Hypothalamus (tissue), 51 donors: ENCODE results near the gene ZNF160.
"Not testable (repeated sequence)": the region's sequence is repeated elsewhere in the genome, so short reads cannot be mapped to it uniquely, and the experiment has no call there.

ENCODE experiments used
- DNase-seq, 51 donors: peaks; one replicate each; lab custom pipeline; 2025; lab: John Stamatoyannopoulos, UW

The ZNF160 gene

DNA sequence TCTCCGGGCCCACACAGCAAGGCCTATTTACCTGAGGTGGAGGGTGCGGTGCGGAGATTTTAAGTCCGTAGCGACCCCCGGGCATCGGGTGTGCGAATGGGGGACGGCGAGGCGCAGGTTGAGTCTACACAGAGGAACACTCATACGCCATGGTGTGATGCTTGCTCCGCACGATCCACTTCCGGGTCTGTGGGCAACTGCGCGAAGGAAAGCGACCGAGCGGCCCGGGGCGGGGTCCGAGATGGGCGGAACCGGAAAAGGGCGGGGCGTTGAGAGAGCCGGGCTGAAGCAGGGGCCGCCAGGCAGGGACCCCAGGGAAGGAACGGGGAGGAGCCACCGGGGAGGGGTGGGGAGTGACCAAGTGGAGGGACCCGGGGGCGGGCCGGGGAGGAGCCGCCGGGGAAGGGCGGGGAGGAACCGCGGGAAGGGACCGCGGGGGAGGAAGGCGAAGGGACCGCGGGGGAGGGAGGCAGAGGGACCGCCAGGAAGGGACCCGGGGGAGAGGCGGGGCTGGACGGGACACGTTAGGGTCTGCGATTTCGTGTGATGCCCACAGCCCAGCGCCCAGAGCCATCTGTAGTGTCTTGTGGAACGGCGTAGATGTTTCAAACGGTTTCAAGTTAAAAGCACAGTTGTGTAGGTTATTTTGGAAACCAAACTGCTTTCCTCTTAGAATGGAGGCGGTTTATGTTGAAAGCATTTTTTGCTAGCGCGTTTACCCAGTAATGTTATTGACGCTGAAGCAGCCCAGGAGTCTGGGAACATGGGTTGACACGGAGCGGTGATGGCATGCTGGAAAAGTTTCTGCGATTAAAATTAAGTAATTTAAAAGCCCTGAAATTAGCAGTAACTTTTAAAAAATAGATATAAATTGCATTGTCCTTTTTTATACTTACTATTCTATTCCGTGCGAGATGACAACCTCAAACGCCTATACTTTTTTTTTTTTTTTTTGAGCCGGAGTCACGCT lies at the start of gene ZNF160:
ZNF160 (minus strand) TSS at position 189 of the 970 bp plus-strand sequence. CDS start 17,146 bp downstream, outside the sequence.
- DNase-seq: peak; percentile 55 to 99 (median 97)

DNA sequence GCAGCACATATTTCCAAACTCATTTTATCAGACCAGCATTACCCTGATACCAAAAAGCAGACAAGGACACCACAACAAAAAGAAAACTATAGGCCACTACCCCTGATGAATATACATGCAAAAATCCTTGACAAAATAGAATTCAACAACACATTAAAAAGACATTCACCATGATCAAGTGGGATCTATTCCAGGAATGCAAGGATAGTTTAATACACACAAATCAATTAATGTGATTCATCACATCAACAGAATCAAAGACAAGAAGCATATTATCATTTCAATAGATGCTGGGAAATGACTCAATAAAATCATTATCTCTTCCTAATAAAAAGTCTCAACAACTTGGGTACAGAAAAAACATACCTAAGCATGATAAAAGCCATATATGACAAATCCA lies 44.4 kb upstream of the ZNF160 start:
- DNase-seq: no peak

DNA sequence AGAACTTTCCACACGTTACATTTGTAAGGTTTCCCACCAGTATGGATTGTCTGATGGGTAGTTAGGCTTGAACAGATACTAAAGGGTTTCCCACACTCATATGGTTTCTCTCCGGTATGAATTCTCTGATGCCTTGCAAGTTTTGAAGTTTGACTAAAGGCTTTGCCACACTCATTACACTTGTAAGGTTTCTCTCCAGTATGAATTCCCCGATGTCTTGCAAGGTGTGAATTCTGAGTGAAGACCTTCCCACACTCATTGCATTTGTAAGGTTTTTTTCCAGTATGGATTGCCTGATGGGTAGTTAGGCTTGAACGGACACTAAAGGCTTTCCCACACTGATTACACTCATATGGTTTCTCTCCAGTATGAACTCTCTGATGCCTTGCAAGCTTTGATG lies 37.1 kb upstream of the ZNF160 start:
- no peak for DNase-seq

DNA sequence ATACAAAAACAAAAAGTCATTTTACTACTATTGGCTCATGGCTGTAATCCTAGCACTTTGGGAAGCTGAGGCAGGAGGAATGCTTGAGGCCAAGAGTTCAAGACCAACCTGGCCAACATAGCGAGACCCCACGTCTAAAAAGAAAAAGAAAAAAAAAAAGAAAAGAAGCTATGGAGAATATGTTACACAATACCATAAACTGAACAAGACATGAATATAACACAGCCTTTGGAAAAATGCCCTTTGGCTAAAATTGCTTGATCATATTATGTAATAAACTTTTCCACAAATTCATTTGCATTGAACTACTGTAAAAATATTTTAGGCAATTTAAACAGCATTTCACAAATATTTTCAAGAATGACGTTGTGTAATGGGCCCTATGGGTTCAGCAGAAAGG lies 33.2 kb upstream of the ZNF160 start:
- DNase-seq: no peak

DNA sequence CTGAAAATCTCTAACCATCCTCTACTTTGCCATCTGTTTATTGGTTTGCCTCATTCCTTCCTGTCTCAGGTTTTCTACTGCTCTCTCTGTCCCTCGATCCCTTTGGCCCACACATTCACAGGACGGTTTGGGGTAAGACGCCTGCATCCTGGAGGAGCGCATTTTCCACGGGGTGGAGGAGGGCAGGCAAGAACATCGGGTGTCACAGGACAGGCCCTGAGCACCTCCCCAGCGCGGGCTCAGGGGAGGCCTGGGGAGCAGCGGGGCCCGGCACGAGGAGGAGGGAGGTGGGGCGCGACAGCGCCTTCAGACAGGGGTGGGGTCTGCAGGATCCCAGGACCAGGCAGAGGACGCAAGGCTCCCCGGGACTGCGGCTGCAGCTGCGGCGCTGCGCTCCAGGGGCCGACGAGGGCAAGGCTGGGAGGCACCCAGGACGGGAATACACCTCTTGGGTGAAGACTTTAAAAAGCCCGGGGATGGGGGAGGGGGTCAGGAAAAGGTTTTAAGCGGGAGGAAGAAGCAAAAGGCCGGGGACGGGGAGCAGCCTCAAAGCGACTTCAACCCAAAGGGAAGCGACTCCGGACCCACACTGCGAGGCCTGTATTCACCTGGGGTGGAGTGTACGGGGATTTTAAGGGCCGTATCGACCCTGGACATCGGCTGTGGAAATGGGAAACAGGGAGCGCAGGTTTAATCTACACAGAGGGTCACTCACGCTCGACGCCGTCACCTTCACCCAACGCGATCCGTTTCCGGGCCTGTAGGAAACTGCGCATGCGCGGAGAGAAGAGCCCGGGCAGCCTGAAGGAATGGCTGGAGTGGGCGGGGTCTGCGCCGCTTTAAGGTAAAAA lies 29.1 kb upstream of the ZNF160 start, which contains the start of gene ZNF415:
ZNF415 (minus strand) TSS at position 770 of the 851 bp plus-strand sequence. CDS start 10,234 bp downstream, outside the sequence.
- peak in 49 of 51 donors; percentile 26 to 87 (median 66) for DNase-seq

DNA sequence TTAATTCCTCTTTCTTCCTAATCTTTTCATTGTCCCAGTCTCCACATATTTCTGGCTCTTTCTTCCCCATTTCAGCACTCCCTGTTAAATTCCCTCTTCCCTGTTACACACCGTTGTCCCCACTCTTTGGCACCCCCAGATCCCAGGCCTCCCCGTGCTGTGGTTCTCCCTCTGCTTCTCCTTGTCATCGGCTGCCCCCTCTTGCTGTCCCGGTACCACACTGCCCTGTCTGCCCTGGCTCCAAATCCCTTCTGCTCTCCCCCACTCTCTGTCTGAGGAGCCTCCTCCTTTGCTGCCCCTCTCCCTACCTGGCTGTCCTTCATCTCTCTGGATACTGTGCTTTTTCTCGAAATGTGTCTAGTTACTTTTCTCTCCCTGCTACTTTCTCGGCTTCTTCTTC lies 28.5 kb upstream of the ZNF160 start:
- peak in 20 of 51 donors; percentile 2 to 58 (median 16) for DNase-seq

DNA sequence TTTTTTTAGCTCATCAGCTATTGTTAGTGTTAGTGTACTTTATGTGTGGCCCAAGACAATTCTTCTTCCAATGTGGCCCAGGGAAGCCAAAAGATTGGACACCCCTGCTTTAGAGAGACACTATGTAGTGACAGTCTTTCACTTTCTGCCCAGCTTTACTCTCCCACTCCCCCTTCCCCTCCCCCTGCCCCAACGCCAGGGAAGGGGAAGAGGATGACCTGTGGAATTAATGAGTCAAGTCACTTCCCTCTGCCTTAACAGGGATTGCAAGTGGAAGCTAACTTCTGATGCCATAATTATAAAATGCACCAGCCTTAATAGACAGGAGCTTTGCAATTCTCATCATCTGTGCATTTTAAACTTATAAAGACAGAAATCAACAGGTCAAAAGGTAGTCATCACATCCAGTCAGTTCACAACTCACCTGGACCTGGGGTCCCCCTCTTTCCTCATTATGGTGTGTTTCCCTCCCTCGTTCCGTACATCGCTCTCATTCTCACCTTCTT lies 27.9 kb upstream of the ZNF160 start:
- DNase-seq: no peak

DNA sequence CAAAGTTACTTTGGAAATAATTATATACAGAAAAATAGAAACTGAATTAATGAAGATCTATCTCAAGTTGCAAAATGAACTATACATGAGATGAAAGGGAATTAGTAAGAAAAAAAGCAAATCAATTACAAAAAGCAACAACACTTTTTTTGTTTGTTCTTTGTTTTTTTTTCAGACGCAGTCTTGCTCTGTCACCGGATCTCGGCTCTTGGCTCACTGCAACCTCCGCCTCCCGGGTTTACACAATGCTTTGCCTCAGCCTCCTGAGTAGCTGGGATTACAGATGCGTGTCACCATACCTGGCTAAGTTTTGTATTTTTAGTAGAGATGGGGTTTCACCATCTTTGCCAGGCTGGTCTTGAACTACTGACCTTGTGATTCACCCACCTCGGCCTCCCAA lies 27.3 kb upstream of the ZNF160 start:
- peak in 9 of 51 donors; percentile 4 to 40 (median 12) for DNase-seq

DNA sequence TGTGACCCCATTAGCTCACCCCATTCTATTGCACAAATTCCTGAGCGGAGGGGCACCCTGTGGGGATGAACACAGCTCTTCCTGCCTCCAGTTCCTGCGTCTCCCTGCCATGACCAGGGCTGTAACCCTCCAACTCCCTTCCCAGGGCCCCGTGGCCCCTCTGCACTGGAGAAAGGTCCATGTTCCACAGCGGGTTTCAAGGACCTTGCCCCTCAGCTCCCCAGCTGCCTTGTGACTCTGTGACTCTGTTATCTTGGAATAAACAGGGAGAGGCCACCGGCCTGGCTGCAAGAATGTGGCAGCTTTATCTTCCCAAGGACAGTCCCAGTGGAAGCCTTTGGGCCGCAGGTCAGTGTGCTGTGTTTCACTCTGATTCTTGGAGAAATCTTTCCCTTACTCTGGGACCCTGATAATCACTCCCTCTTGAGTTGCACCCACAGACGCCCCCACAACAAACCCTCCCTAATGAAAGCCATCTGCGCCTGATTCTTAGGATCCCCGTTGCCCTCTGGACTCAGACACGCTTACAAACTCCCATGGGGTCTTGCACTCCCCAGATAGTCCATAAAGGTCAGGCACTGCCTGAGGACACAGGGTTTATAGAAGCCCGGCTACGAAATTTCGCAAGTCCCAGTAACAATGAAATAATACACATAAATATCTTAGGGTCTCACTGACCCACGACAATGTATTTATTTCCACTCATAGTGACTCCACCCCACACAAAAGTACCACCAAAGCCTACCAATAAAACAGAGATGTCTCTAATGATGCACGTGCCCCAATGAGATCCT lies 23.7 kb upstream of the ZNF160 start:
- DNase-seq: not testable (repeated sequence)

DNA sequence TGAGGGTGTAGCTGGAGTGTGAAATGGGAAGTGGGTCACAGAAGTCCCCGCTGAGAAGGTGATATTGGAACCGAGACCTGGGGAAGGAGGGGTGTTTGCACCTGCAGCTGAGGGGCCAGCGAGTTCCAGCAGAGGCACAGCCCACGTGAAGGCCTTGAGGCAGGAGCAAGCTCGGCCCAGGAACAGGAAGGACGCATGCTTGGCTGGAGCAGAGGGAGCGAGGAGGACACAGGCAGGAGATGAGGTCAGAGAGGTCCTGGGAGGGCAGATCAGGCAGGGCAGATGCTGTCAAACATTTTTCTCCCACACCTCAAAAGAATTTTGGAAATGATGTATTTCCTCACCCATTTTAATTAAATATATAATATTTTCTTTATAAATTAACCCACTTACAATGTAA lies 20.2 kb upstream of the ZNF160 start:
- DNase-seq: no peak

DNA sequence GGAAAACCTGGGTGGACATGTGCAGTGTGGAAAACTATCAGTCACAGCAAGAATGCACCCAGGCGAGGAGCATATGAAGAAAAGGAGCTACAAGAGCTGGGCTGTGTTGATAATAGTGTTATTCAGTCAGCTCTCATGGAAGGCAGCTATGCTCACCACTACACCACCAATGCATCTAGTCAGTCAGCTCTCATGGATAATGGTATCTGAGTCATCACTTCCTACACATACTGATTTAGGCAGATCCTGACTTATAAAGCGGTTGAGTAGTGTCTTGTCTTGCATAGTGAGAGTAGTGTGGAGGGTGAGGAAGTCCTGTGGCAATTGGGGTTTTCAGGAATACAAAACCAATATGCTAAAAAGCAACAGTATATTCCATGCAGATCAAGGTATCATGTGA lies 9.1 kb upstream of the ZNF160 start:
- peak in 1 of 51 donors; percentile 17 for DNase-seq

DNA sequence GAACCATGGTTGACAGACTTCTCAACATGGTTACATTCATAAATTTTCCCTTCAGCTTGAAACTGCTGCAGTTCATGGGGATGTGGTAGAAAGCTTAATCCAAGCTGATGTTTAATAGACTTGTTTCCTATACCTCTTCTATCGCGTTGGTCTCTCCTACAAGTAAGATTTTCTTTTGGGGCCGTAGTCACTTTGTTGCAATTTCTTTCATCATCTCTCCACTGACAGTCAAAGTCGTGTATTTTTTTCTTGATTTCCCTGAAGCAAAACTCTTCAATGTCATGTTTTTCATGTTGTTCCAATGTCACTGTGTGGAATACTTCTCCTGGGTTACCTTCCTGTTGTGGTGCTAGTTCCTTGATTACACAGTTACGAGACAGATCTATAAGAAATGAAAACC lies 6.3 kb upstream of the ZNF160 start:
- no peak for DNase-seq

DNA sequence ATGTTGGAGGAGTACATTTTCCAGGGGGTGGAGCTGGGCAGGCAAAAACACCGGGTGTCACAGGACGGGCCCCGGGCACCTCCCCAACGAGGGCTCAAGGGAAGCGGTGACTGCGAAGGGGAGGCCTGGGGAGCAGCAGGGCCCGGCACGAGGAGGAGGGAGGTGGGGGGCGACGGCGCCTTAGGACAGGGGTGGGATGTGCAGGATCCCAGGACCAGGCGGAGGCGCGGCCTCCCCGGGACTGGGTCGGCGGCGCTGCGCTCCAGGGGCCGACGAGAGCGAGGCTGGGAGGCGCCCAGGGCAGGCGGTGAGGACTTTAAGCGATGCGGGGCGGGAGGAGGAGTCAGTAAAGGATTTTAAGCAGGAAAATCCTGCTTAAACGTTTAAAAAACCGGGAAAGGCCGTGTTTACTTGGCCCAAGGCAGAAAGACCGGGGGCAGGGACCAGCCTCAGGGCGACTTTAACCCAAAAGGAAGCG lies 427 bp downstream of the ZNF160 start:
- DNase-seq: peak in 12 of 51 donors; percentile 18 to 50 (median 34)

DNA sequence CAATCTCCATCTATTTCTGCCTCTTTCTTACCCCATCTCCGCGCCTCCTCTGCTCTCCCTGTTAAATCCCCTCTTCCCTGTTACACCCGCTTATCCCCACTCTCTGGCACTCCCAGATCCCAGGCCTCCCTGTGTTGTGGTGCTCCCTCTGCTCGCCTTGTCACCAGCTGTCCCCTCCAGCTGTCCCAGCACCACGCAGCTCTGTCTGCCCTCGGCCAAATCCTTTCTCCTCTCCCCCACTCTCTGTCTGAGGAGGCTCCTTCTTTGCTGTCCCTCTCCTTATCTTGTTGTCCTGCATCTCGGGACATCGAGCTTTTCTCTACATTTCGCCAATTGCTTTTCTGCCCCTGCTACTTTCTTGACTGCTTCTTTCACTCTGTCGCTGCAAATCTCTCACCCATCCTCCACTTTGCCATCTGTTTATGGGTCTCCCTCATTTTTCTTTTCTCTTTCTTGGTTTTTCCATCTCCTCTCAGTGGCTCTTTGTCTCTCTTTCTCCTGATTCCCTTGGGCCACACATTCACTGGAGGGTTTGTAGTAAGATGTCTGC lies 941 bp downstream of the ZNF160 start:
- DNase-seq: peak in 4 of 51 donors; percentile 3 to 25 (median 12)

DNA sequence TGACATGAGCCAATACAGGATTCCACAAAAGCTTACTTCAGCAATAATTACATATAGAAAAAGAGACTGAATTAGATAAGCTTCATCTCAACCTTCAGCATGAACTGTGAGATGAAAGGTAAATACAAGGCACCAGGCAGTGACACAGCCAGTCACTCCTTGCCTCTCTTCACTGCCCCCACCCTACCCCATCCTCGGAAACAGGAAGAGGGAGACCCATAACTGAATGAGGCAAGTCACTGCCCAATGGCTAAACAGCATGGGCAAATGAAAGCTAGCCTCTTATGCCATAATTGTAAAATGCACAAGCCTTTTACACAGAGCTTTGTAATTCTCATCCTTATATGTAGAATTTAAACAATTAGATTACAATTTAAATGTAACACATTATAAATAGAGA lies 1.7 kb downstream of the ZNF160 start:
- DNase-seq: no peak

DNA sequence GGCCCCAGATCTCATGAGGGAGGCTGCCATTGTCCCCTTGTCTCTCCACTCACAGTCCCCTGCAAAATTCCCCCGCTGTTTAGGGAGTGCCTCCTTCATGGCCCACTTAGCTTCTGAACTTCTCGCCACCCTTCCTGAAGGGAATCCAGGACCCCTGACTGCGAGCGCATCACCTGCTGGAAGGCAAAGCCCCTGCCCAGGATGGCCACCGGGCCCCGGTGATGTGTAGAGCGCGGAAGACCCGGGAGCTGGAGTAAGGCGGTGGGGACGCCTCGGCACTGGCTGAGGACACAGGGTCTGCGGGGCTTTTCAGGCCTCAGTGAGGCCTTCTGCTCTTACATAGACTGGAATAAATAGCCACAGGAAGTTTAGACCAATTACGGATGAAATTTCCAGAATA lies 4.7 kb downstream of the ZNF160 start:
- not testable (repeated sequence) for DNase-seq

DNA sequence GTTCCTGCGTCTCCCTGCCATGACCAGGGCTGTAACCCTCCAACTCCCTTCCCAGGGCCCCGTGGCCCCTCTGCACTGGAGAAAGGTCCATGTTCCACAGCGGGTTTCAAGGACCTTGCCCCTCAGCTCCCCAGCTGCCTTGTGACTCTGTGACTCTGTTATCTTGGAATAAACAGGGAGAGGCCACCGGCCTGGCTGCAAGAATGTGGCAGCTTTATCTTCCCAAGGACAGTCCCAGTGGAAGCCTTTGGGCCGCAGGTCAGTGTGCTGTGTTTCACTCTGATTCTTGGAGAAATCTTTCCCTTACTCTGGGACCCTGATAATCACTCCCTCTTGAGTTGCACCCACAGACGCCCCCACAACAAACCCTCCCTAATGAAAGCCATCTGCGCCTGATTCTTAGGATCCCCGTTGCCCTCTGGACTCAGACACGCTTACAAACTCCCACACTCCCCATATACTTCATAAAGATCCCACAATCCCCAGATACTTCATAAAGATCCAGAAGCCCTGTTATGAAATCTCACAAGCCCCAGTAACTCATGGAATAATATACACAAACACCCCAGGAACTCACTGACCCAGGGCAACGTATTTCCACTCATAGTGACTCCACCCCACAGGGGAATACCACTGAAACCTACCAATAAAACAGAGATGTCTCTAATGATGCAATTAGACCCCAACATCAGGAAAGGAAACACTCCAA lies 6.1 kb downstream of the ZNF160 start:
- DNase-seq: not testable (repeated sequence)

DNA sequence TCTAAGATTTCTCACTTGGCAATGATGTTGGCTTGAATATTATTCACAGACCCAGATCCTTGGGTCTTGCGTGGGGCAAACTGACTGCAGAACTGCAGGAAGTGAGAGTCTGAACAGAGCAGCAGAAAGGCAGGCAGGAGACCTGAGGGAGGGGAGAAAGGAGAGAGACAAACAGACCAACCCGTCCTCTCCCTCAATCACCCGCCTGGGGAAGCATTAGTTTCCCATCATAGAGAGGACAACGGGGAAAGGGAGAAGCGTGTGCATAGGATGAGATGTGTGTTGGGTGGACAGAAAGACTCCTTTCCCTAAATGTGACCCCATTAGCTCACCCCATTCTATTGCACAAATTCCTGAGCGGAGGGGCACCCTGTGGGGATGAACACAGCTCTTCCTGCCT lies 6.6 kb downstream of the ZNF160 start:
- not testable (repeated sequence) for DNase-seq
